Measurements from ENCODE around the gene FAM181A. TPM values are rescaled to one million over a fixed set of nuclear protein-coding genes. Genes with fewer than 3 reads are reported as not detected.

Gene FAM181A
- total RNA-seq, 3 donors from 2014 or later: not detected

GRCh38 chr14:93964820-93965286 lies 37.7 kb downstream of the FAM181A start:
- DNase-seq: no peak
- Histone ChIP-seq H3K9me3 (no peaks in the 10 kb centered on the region), H3K4me3 (no peak overlapping the region), H3K36me3 (ENCODE audit: low read depth) (no peaks in the 10 kb centered on the region), H3K4me1 (ENCODE audit: low read depth) (no peaks in the 10 kb centered on the region)
- TF ChIP-seq, protein P1, sequence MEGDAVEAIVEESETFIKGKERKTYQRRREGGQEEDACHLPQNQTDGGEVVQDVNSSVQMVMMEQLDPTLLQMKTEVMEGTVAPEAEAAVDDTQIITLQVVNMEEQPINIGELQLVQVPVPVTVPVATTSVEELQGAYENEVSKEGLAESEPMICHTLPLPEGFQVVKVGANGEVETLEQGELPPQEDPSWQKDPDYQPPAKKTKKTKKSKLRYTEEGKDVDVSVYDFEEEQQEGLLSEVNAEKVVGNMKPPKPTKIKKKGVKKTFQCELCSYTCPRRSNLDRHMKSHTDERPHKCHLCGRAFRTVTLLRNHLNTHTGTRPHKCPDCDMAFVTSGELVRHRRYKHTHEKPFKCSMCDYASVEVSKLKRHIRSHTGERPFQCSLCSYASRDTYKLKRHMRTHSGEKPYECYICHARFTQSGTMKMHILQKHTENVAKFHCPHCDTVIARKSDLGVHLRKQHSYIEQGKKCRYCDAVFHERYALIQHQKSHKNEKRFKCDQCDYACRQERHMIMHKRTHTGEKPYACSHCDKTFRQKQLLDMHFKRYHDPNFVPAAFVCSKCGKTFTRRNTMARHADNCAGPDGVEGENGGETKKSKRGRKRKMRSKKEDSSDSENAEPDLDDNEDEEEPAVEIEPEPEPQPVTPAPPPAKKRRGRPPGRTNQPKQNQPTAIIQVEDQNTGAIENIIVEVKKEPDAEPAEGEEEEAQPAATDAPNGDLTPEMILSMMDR (IDR thresholded peaks at IDR 0.05): no peak
- no peak for ATAC-seq
- intact Hi-C loops (cut with DNase I, micrococcal nuclease): no loop called here

GRCh38 chr14:93965287-93965821 lies 38.2 kb downstream of the FAM181A start:
- ATAC-seq (no peak), DNase-seq (no peak)
- H3K4me1 ChIP-seq (ENCODE audit: low read depth): no peaks in the 10 kb centered on the region
- TF ChIP-seq, protein P1 (IDR thresholded peaks at IDR 0.05): no peak
- H3K9me3 ChIP-seq: no peaks in the 10 kb centered on the region
- no peaks in the 10 kb centered on the region for H3K36me3 ChIP-seq (ENCODE audit: low read depth)
- no peak overlapping the region for H3K4me3 ChIP-seq
- intact Hi-C loops (cut with DNase I, micrococcal nuclease): no loop called here

- no peaks in the 10 kb centered on the region for H3K4me1 ChIP-seq (ENCODE audit: low read depth)
- no peaks in the 10 kb centered on the region for H3K36me3 ChIP-seq (ENCODE audit: low read depth)
- intact Hi-C loops (cut with DNase I, micrococcal nuclease): no loop called here
- no peaks in the 10 kb centered on the region for H3K9me3 ChIP-seq
- no peak overlapping the region for H3K4me3 ChIP-seq
- TF ChIP-seq, protein P1 (IDR thresholded peaks at IDR 0.05): no peak
- no peak for ATAC-seq
- DNase-seq: no peak
Observed at GRCh38 chr14:93965946-93966474, 38.9 kb downstream of the FAM181A start.

- ATAC-seq: peak; percentile 17
- no peaks in the 10 kb centered on the region for H3K4me1 ChIP-seq (ENCODE audit: low read depth)
Observed at GRCh38 chr14:93967637-93968250, 40.6 kb downstream of the FAM181A start.

GRCh38 chr14:93969082-93969828 lies 42.1 kb downstream of the FAM181A start:
- no peaks in the 10 kb centered on the region for H3K9me3 ChIP-seq
- DNase-seq (no peak), ATAC-seq (no peak)
- no peaks in the 10 kb centered on the region for H3K4me1 ChIP-seq (ENCODE audit: low read depth)
- no peak overlapping the region for H3K4me3 ChIP-seq
- no peaks in the 10 kb centered on the region for H3K36me3 ChIP-seq (ENCODE audit: low read depth)
- TF ChIP-seq, protein P1 (IDR thresholded peaks at IDR 0.05): no peak
- intact Hi-C loops (cut with DNase I, micrococcal nuclease): no loop called here

More at GRCh38 chr14:93967637-93968250, 40.6 kb downstream of the FAM181A start:
- H3K36me3 ChIP-seq (ENCODE audit: low read depth): no peaks in the 10 kb centered on the region
- no peaks in the 10 kb centered on the region for H3K9me3 ChIP-seq
- TF ChIP-seq, protein P1 (IDR thresholded peaks at IDR 0.05): no peak
- intact Hi-C loops (cut with DNase I, micrococcal nuclease): no loop called here
- no peak overlapping the region for H3K4me3 ChIP-seq
- DNase-seq: no peak

Measured in mucosa of descending colon (tissue), 3 donors.